Karpas-422 (cell line): ENCODE results near the gene MYOM3. TPM values are rescaled to one million over a fixed set of nuclear protein-coding genes. Genes with fewer than 3 reads are reported as not detected.

Source experiments
- DNase-seq: peaks from one replicate; pipeline ENCODE4 v3.0.0-alpha.2; 2015
- H2AFZ ChIP-seq: fragments of 200-600 bp; sonication (generic); 2 replicates; pipeline ENCODE4 v1.6.1; 2014; ENCODE audit warnings: antibody characterized with exemption, low read length, mixed read lengths
- H3K27ac ChIP-seq: fragments of 200-600 bp; sonication (generic); 2 replicates; pipeline ENCODE4 v1.5.1; 2014; ENCODE audit warnings: mild to moderate bottlenecking, low read length, moderate library complexity
- H3K27me3 ChIP-seq: fragments of 200-600 bp; sonication (generic); 2 replicates; pipeline ENCODE4 v1.6.1; 2014; ENCODE audit warnings: low read length, mixed read lengths
- H3K36me3 ChIP-seq: fragments of 200-600 bp; sonication (generic); 2 replicates; pipeline ENCODE4 v1.6.1; 2014; ENCODE audit warnings: low read length, mixed read lengths; ENCODE audit not compliant: insufficient read depth
- H3K4me1 ChIP-seq: fragments of 200-600 bp; sonication (generic); 2 replicates; pipeline ENCODE4 v1.6.1; 2014; ENCODE audit warnings: mild to moderate bottlenecking, low read length, mixed read lengths
- H3K4me2 ChIP-seq: fragments of 200-600 bp; sonication (generic); 2 replicates; pipeline ENCODE4 v1.6.1; 2014; ENCODE audit warnings: low read length, low read depth, mild to moderate bottlenecking; ENCODE audit not compliant: poor library complexity, severe bottlenecking
- H3K4me3 ChIP-seq: fragments of 200-600 bp; sonication (generic); 2 replicates; pipeline ENCODE4 v1.5.1; 2014; ENCODE audit warnings: mild to moderate bottlenecking, antibody characterized with exemption, low read length, mixed read lengths
- H3K79me2 ChIP-seq: fragments of 200-600 bp; sonication (generic); 2 replicates; pipeline ENCODE4 v1.6.1; 2014; ENCODE audit warnings: mild to moderate bottlenecking, low read length, mixed read lengths
- H3K9ac ChIP-seq: fragments of 200-600 bp; sonication (generic); 2 replicates; pipeline ENCODE4 v1.6.0; 2014; ENCODE audit warnings: low read length
- H3K9me2 ChIP-seq: fragments of 200-600 bp; sonication (generic), shearing (Covaris generic); replicated peaks from 2 replicates; pipeline ENCODE4 v1.6.0; 2014; ENCODE audit warnings: mild to moderate bottlenecking, low read length, moderate library complexity; ENCODE audit not compliant: insufficient read depth
- H3K9me3 ChIP-seq: fragments of 300-700, 200-600 bp; sonication (generic); 2 replicates; pipeline ENCODE4 v1.6.1; 2014; ENCODE audit warnings: low read length, mixed read lengths
- H4K20me1 ChIP-seq: fragments of 200-600 bp; sonication (generic); 2 replicates; pipeline ENCODE4 v1.6.1; 2014; ENCODE audit warnings: mild to moderate bottlenecking, antibody characterized with exemption, low read length, low read depth; ENCODE audit not compliant: insufficient read depth
- total RNA-seq: library from RNA; depleted of rRNA; stranded (reverse); fragments of >200 nt; shearing (Covaris generic); gene quantifications from 2 replicates; pipeline ENCODE4 v1.2.3, GENCODE V29; 2014; ENCODE audit warnings: low replicate concordance

Gene MYOM3
- total RNA-seq, 1 experiment from 2014 or later: not detected

- Histone ChIP-seq H3K9me3 (no peaks in the 10 kb centered on the region), H3K9me2 (no peaks in the 10 kb centered on the region), H3K4me2 (no peak overlapping the region), H3K4me1 (no peaks in the 10 kb centered on the region), H3K27me3 (no peaks in the 10 kb centered on the region), H3K9ac (no peak overlapping the region), H3K79me2 (no peaks in the 10 kb centered on the region), H3K36me3 (no peaks in the 10 kb centered on the region), H3K27ac (no peak overlapping the region), H2AFZ (no peak overlapping the region), H3K4me3 (no peak overlapping the region), H4K20me1 (no peaks in the 10 kb centered on the region)
- DNase-seq: no peak
These were observed 4.3 kb downstream of the MYOM3 start for GRCh38 chr1:24107462-24108138.

DNA sequence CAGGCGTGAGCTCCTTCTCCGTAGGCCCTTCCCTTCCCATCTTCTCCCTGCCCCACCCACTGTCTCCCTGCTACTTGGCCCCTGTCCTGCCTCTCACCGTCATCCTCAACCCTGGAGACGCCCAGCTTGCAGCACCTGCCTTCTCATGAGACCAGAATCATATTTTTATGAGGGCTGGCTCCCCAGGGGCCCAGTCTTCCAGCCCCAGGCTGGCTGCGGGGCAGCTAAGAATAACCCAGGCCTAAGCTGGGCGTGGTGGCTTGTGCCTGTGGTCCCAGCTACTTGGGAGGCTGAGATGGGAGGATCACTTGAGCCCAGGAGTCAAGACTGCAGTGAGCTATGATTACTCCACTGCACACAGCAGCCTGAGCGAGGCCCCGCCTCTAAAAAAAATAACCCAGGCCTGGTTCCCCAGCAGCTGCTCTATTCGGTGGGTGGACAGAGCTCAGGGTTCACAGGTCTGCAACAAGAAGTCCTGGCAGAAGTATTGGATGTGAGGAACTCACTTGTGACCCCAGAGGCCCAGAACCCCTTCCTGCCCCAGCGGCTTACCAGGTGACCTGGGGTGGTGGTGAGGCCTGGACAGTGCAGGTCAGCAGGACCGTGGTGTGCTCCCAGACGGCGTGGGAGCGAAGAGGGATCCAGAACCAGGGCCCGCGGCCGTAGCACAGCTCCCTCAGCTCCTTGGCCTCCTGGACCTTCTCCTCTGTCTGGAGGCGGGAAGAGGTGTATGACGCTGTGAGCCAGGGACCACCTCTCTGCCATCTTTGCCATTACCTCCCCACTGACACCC lies 6.4 kb downstream of the MYOM3 start:
- no peak overlapping the region for H3K9ac ChIP-seq
- no peaks in the 10 kb centered on the region for H3K4me1 ChIP-seq
- no peaks in the 10 kb centered on the region for H3K9me3 ChIP-seq
- no peaks in the 10 kb centered on the region for H3K9me2 ChIP-seq
- DNase-seq: no peak
- H3K79me2 ChIP-seq: no peaks in the 10 kb centered on the region
- H4K20me1 ChIP-seq: no peaks in the 10 kb centered on the region
- no peak overlapping the region for H3K27ac ChIP-seq
- H3K4me3 ChIP-seq: no peak overlapping the region
- H3K27me3 ChIP-seq: no peaks in the 10 kb centered on the region
- no peaks in the 10 kb centered on the region for H3K36me3 ChIP-seq
- H2AFZ ChIP-seq: no peak overlapping the region
- no peak overlapping the region for H3K4me2 ChIP-seq

DNA sequence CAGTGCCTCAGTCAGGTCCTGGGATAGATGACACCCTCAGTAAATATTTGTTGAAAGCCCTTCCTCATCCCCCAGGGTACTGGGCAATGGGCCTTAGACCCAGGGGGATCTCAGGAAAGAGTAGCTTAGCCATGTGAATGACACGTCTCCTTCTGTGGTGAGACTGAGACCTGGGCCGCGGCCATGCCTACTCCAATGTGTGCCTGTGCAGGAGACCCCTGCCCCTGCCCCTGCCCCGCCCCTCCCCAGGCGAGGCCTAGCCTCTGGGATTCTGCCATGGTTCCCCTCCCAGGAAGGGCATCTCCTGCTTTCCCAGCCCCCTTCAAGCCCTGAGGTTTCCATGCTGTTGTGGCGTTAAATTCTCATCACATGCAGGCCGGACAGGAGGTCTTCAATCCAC lies 7.1 kb downstream of the MYOM3 start:
- no peaks in the 10 kb centered on the region for H3K36me3 ChIP-seq
- DNase-seq: no peak
- H2AFZ ChIP-seq: no peak overlapping the region
- H4K20me1 ChIP-seq: no peaks in the 10 kb centered on the region
- no peaks in the 10 kb centered on the region for H3K9me2 ChIP-seq
- no peaks in the 10 kb centered on the region for H3K79me2 ChIP-seq
- no peak overlapping the region for H3K4me3 ChIP-seq
- no peak overlapping the region for H3K27ac ChIP-seq
- no peaks in the 10 kb centered on the region for H3K27me3 ChIP-seq
- no peak overlapping the region for H3K9ac ChIP-seq
- no peak overlapping the region for H3K4me2 ChIP-seq
- no peaks in the 10 kb centered on the region for H3K4me1 ChIP-seq
- H3K9me3 ChIP-seq: no peaks in the 10 kb centered on the region

DNA sequence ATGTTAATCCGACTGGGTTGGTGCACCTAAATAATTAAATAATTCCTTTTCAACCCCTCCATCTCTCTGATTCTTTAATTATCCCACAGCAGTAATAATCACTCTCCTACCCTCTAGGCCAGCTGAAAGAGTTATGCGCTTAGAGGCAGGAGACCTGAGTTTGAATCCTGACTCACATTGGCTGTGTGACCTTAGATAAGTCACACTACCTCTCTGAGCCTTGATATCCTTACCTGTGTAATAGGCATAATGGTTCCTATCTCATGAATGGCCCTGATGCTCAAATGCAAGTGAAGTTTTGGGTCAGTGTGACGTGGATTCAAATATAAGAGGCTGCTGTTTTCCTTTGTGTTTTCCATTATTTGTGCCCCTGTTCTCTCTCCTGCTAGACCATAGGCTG lies 8.1 kb downstream of the MYOM3 start:
- Histone ChIP-seq H3K27me3 (no peaks in the 10 kb centered on the region), H3K9me2 (no peaks in the 10 kb centered on the region), H3K4me1 (no peaks in the 10 kb centered on the region), H3K9me3 (no peaks in the 10 kb centered on the region), H2AFZ (no peak overlapping the region), H3K79me2 (no peaks in the 10 kb centered on the region), H3K9ac (no peak overlapping the region), H3K36me3 (no peaks in the 10 kb centered on the region), H3K4me2 (no peak overlapping the region), H4K20me1 (no peaks in the 10 kb centered on the region), H3K4me3 (no peak overlapping the region), H3K27ac (no peak overlapping the region)
- DNase-seq: no peak

DNA sequence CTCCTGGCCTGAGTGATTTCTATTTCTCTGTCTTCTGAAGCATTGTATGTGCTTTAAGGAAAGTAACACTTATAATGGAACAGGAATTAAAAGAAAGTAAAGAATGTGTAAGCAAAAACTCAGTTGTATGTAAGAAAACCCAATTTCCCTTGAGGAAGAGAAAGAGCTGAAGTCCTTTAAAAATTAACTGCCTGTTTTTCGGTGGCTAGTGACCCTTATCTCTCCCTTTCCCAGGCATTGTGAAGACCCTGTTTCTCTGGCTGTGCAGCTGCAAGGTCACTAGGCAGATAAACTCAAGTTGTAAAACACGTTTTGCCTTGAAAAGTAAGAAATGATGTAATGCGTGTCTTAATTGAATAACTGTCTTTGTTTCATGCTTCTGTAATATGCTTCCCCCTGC lies 8.5 kb downstream of the MYOM3 start:
- Histone ChIP-seq H3K9ac (no peak overlapping the region), H3K9me3 (no peaks in the 10 kb centered on the region), H3K36me3 (no peaks in the 10 kb centered on the region), H3K4me2 (no peak overlapping the region), H3K27ac (no peak overlapping the region), H3K4me1 (no peaks in the 10 kb centered on the region), H4K20me1 (no peaks in the 10 kb centered on the region), H3K79me2 (no peaks in the 10 kb centered on the region), H2AFZ (no peak overlapping the region), H3K9me2 (no peaks in the 10 kb centered on the region), H3K4me3 (no peak overlapping the region), H3K27me3 (no peaks in the 10 kb centered on the region)
- no peak for DNase-seq

DNA sequence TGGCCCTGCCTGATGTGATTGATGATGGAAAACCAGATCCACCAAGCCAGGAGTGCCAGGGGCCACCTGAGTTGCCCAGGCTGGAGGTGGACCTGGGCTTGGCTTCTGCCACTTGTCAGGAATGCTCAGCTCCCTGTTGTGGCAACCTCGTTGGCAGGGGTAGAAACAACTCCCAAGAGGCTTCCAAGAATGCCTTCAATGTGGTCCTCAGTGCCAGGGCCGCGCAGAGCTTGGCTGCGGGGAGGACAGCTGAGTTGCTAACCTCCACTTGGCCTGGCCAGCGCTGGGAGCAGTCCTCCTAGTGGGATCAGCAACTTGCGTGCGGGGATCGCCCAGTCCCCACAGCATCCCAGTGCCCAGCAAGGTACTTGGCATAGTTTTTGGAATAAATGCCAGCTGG lies 9.0 kb downstream of the MYOM3 start:
- no peaks in the 10 kb centered on the region for H3K27me3 ChIP-seq
- H2AFZ ChIP-seq: no peak overlapping the region
- H3K9me2 ChIP-seq: no peaks in the 10 kb centered on the region
- no peaks in the 10 kb centered on the region for H3K36me3 ChIP-seq
- no peaks in the 10 kb centered on the region for H4K20me1 ChIP-seq
- no peak overlapping the region for H3K27ac ChIP-seq
- H3K79me2 ChIP-seq: no peaks in the 10 kb centered on the region
- H3K9me3 ChIP-seq: no peaks in the 10 kb centered on the region
- no peak overlapping the region for H3K9ac ChIP-seq
- no peak for DNase-seq
- H3K4me1 ChIP-seq: no peaks in the 10 kb centered on the region
- no peak overlapping the region for H3K4me2 ChIP-seq
- no peak overlapping the region for H3K4me3 ChIP-seq

GRCh38 chr1:24101796-24102586 lies 9.9 kb downstream of the MYOM3 start:
- Histone ChIP-seq H3K9me3 (no peaks in the 10 kb centered on the region), H3K27me3 (no peaks in the 10 kb centered on the region), H3K4me2 (no peak overlapping the region), H4K20me1 (no peaks in the 10 kb centered on the region), H3K4me1 (no peaks in the 10 kb centered on the region), H3K79me2 (no peaks in the 10 kb centered on the region), H3K9me2 (no peaks in the 10 kb centered on the region), H2AFZ (no peak overlapping the region), H3K27ac (no peak overlapping the region), H3K4me3 (no peak overlapping the region), H3K36me3 (no peaks in the 10 kb centered on the region), H3K9ac (no peak overlapping the region)
- no peak for DNase-seq
